CD4-positive, alpha-beta T cell treated with Interferon gamma for 1 hour (primary cell): ENCODE results near the gene SKOR1.

Experiments
- DNase-seq: peaks from one replicate; pipeline ENCODE4 v3.0.0-alpha.2; 2020

The SKOR1 gene

GRCh38 chr15:67857220-67857619, 31.9 kb downstream of the SKOR1 start:
- no peak for DNase-seq

- DNase-seq = no peak
Observed at GRCh38 chr15:67859331-67859946, 34.1 kb downstream of the SKOR1 start.

- no peak for DNase-seq
Observed at GRCh38 chr15:67861983-67862382, 36.7 kb downstream of the SKOR1 start.

GRCh38 chr15:67862750-67863441, 37.6 kb downstream of the SKOR1 start:
- no peak for DNase-seq

GRCh38 chr15:67863442-67863987, 38.2 kb downstream of the SKOR1 start:
- peak; percentile 61 for DNase-seq

GRCh38 chr15:67865331-67865730, 40.0 kb downstream of the SKOR1 start:
- DNase-seq = no peak

GRCh38 chr15:67865766-67866165, 40.5 kb downstream of the SKOR1 start:
- no peak for DNase-seq

GRCh38 chr15:67869701-67870100, 44.4 kb downstream of the SKOR1 start:
- DNase-seq = no peak

GRCh38 chr15:67870868-67871408, 45.6 kb downstream of the SKOR1 start:
- no peak for DNase-seq

GRCh38 chr15:67873777-67874176, 48.5 kb downstream of the SKOR1 start:
- DNase-seq = no peak

- no peak for DNase-seq
Observed at GRCh38 chr15:67878712-67879206, 53.5 kb downstream of the SKOR1 start.

GRCh38 chr15:67879440-67880129, 54.3 kb downstream of the SKOR1 start:
- no peak for DNase-seq

GRCh38 chr15:67880651-67881182, 55.4 kb downstream of the SKOR1 start:
- peak; percentile 23 for DNase-seq

- DNase-seq = no peak
Observed at GRCh38 chr15:67882487-67883233, 57.4 kb downstream of the SKOR1 start.

GRCh38 chr15:67883234-67883773, 58.0 kb downstream of the SKOR1 start:
- no peak for DNase-seq

- no peak for DNase-seq
Observed at GRCh38 chr15:67884009-67884408, 58.7 kb downstream of the SKOR1 start.
